GM12875 (cell line): ENCODE data around the gene FOXP2.

Experiments
- H3K4me3 ChIP-seq: one replicate; pipeline ENCODE4 v1.5.1; 2011; ENCODE audit warnings: low read depth, low read length, control low read depth
- TF ChIP-seq, protein P1 (sequence below): IDR thresholded peaks from 2 replicates; pipeline ENCODE4 v1.5.1; 2011; ENCODE audit warnings: low read depth, mild to moderate bottlenecking, control low read depth, inconsistent platforms, low read length, moderate library complexity, borderline replicate concordance; ENCODE audit not compliant: insufficient read depth

Gene FOXP2

GRCh38 chr7:114388021-114388420, 26.6 kb upstream of the FOXP2 start:
- H3K4me3 ChIP-seq, result no peak overlapping the region
- TF ChIP-seq, protein P1, sequence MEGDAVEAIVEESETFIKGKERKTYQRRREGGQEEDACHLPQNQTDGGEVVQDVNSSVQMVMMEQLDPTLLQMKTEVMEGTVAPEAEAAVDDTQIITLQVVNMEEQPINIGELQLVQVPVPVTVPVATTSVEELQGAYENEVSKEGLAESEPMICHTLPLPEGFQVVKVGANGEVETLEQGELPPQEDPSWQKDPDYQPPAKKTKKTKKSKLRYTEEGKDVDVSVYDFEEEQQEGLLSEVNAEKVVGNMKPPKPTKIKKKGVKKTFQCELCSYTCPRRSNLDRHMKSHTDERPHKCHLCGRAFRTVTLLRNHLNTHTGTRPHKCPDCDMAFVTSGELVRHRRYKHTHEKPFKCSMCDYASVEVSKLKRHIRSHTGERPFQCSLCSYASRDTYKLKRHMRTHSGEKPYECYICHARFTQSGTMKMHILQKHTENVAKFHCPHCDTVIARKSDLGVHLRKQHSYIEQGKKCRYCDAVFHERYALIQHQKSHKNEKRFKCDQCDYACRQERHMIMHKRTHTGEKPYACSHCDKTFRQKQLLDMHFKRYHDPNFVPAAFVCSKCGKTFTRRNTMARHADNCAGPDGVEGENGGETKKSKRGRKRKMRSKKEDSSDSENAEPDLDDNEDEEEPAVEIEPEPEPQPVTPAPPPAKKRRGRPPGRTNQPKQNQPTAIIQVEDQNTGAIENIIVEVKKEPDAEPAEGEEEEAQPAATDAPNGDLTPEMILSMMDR, result no peak

DNA sequence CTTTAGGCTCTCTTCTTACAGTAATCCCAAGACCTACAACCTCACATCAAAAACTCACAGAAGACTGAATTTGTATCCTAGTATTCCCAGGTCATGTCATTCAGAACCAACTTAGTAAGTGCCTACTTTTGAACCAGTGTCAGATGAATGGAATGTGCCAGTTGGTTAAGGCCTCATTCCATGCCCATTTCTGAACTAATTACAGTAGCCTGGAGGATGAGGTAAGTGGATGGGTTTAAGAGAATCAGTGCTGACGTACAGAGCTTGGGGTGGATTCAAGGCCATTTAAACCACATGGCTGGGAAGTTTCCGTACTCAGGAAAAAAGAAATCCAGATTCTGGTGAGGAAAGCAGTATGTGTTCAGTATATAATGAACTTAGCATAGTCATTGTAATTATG, 21.9 kb upstream of the FOXP2 start:
- TF ChIP-seq, protein P1, result no peak
- H3K4me3 ChIP-seq, result no peak overlapping the region

- no peak overlapping the region for H3K4me3 ChIP-seq
- TF ChIP-seq, protein P1, result no peak
Observed at GRCh38 chr7:114402876-114403635, 11.6 kb upstream of the FOXP2 start.

DNA sequence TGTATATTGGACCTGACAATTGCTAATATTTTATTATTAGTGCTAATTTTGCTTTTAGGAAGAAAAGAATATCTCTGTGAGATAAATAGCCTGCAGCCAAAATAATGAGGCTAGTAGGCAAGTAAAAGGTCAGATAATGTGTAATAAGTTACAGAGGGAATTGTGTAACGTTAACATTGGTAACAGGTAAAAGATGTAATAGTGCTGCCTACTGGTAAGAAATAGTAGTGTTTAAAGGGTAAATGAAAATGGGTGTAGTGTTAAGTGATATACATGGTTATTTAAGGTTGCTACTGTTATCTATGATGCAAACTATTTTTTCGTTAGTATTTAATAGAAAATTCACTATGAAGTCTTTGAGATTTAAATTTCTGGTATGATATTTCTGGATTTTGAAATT, 9.2 kb upstream of the FOXP2 start:
- H3K4me3 ChIP-seq, result no peak overlapping the region
- TF ChIP-seq, protein P1, result no peak

- TF ChIP-seq, protein P1, result no peak
- H3K4me3 ChIP-seq, result no peak overlapping the region
Observed at GRCh38 chr7:114409750-114410149, 4.9 kb upstream of the FOXP2 start.

DNA sequence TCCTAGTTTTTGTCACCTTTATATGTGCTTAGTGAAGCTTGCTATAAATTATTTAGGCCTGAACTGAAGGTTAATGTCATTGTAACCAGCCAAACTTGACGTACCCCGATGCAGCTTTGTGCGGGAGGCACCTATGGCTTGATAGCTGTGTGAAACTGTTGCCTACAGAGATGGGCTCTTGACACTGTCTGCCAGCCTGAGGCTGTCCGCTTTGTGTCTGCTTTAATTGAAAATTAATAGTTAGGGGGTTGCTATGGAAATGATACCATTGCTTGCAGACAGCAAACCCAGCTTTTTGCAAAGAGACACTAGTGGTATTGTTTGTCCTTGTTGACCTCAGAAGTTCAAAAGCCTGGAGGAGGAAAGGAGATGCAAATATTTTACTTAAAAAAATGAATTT, 2.1 kb upstream of the FOXP2 start:
- TF ChIP-seq, protein P1, result no peak

GRCh38 chr7:114413761-114414155, 857 bp upstream of the FOXP2 start:
- TF ChIP-seq, protein P1, result no peak
- H3K4me3 ChIP-seq, result no peak overlapping the region

More for the DNA sequence above, 2.1 kb upstream of the FOXP2 start:
- H3K4me3 ChIP-seq, result no peak overlapping the region
